HG03095 (cell line): Measurements from ENCODE around the gene LRRC25.

ENCODE experiments used
- ATAC-seq: cut with Tn5 transposase; IDR thresholded peaks from one replicate; pipeline ENCODE4 v1.9.1; 2021; ENCODE audit warnings: moderate library complexity; ENCODE audit not compliant: unreplicated experiment

Gene LRRC25

GRCh38 chr19:18397242-18398202 lies at the start of gene LRRC25:
TSS of gene LRRC25 (minus strand) at chr19:18397622. CDS start at chr19:18396963, 659 bp downstream.
- no peak for ATAC-seq

- ATAC-seq, result no peak
Observed at GRCh38 chr19:18446811-18447359, 49.5 kb upstream of the LRRC25 start.

- no peak for ATAC-seq
Observed at GRCh38 chr19:18446145-18446810, 48.9 kb upstream of the LRRC25 start.

- ATAC-seq, result no peak
Observed at GRCh38 chr19:18445262-18445948, 48.0 kb upstream of the LRRC25 start.

GRCh38 chr19:18444513-18444912 lies 47.1 kb upstream of the LRRC25 start:
- no peak for ATAC-seq

- ATAC-seq, result no peak
Observed at GRCh38 chr19:18443831-18444230, 46.4 kb upstream of the LRRC25 start.

- no peak for ATAC-seq
Observed at GRCh38 chr19:18443406-18443805, 46.0 kb upstream of the LRRC25 start.

GRCh38 chr19:18442941-18443340 lies 45.5 kb upstream of the LRRC25 start:
- no peak for ATAC-seq

GRCh38 chr19:18441804-18442788 lies 44.7 kb upstream of the LRRC25 start:
- ATAC-seq, result no peak

- ATAC-seq, result no peak
Observed at GRCh38 chr19:18440936-18441803, 43.7 kb upstream of the LRRC25 start.

- ATAC-seq, result no peak
Observed at GRCh38 chr19:18440415-18440877, 43.0 kb upstream of the LRRC25 start.

GRCh38 chr19:18439910-18440237 lies 42.5 kb upstream of the LRRC25 start:
- no peak for ATAC-seq

GRCh38 chr19:18439025-18439909 lies 41.8 kb upstream of the LRRC25 start:
- no peak for ATAC-seq

- no peak for ATAC-seq
Observed at GRCh38 chr19:18438331-18439024, 41.1 kb upstream of the LRRC25 start.

- no peak for ATAC-seq
Observed at GRCh38 chr19:18437491-18438330, 40.3 kb upstream of the LRRC25 start, which contains the start of gene ISYNA1. TSS of gene ISYNA1 (minus strand) at chr19:18438133. CDS start at chr19:18437979, 154 bp downstream.
